Measurements from ENCODE around the gene RNASE13.
A peak's percentile ranks its signal among the peaks of the same experiment; 100 is the strongest.
"Not testable (repeated sequence)": the region's sequence is repeated elsewhere in the genome, so short reads cannot be mapped to it uniquely, and the experiment has no call there.

RNASE13 gene

GRCh38 chr14:21019366-21019765, 15.2 kb downstream of the RNASE13 start:
- no peak for DNase-seq

- DNase-seq, result no peak
Observed at GRCh38 chr14:21018781-21019180, 15.8 kb downstream of the RNASE13 start.

- DNase-seq, result no peak
Observed at GRCh38 chr14:21018286-21018685, 16.3 kb downstream of the RNASE13 start.

- no peak for DNase-seq
Observed at GRCh38 chr14:21017528-21018245, 16.9 kb downstream of the RNASE13 start.

GRCh38 chr14:21016413-21017190, 18.0 kb downstream of the RNASE13 start:
- DNase-seq, result no peak

GRCh38 chr14:21015312-21015711, 19.3 kb downstream of the RNASE13 start:
- DNase-seq, result no peak

GRCh38 chr14:21014761-21015190, 19.8 kb downstream of the RNASE13 start:
- peak; percentile 73 for DNase-seq

GRCh38 chr14:21011136-21011535, 23.5 kb downstream of the RNASE13 start:
- no peak for DNase-seq

- DNase-seq, result not testable (repeated sequence)
Observed at GRCh38 chr14:21009721-21010120, 24.9 kb downstream of the RNASE13 start.

- no peak for DNase-seq
Observed at GRCh38 chr14:21003788-21004346, 30.7 kb downstream of the RNASE13 start.

GRCh38 chr14:21001218-21001617, 33.4 kb downstream of the RNASE13 start:
- no peak for DNase-seq

GRCh38 chr14:20999591-20999990, 35.0 kb downstream of the RNASE13 start:
- no peak for DNase-seq

GRCh38 chr14:20998674-20999366, 35.8 kb downstream of the RNASE13 start, which contains the start of gene SLC39A2:
SLC39A2 (plus strand) TSS chr14:20999293; CDS start chr14:20999447, 154 bp downstream.
- DNase-seq, result no peak

- DNase-seq, result no peak
Observed at GRCh38 chr14:20998139-20998538, 36.5 kb downstream of the RNASE13 start.

GRCh38 chr14:20997564-20997963, 37.0 kb downstream of the RNASE13 start:
- DNase-seq, result no peak

- no peak for DNase-seq
Observed at GRCh38 chr14:20997115-20997514, 37.5 kb downstream of the RNASE13 start.

GRCh38 chr14:20996521-20996920, 38.1 kb downstream of the RNASE13 start:
- DNase-seq, result no peak

- peak; percentile 91 for DNase-seq
Observed at GRCh38 chr14:20989787-20990600, 44.6 kb downstream of the RNASE13 start, which contains the start of gene METTL17. METTL17 (plus strand) TSS chr14:20989980; CDS start chr14:20990003, 23 bp downstream.

- no peak for DNase-seq
Observed at GRCh38 chr14:20989471-20989786, 45.2 kb downstream of the RNASE13 start.

GRCh38 chr14:20988717-20989470, 45.7 kb downstream of the RNASE13 start:
- no peak for DNase-seq

- DNase-seq, result no peak
Observed at GRCh38 chr14:20986811-20987210, 47.8 kb downstream of the RNASE13 start.

GRCh38 chr14:20985650-20986049, 49.0 kb downstream of the RNASE13 start:
- not testable (repeated sequence) for DNase-seq
